Activated CD4-positive, alpha-beta T cell treated with anti-CD3 and anti-CD28 coated beads, Interleukin-2, amount 10 ng/mL, durations not matched to agents 24 days and 14 days (primary cell): ENCODE data around the gene TBX19. TPM values are rescaled to one million over a fixed set of nuclear protein-coding genes. Genes with fewer than 3 reads are reported as not detected.

Source experiments
- DNase-seq: peaks from one replicate; pipeline ENCODE4 v3.0.0; 2022
- H3K27ac Mint-ChIP-seq: one replicate; pipeline ENCODE4 v1.8.0; 2022; ENCODE audit warnings: mild to moderate bottlenecking, mixed read lengths
- H3K27me3 Mint-ChIP-seq: one replicate; pipeline ENCODE4 v1.8.0; 2022; ENCODE audit warnings: mixed read lengths
- H3K36me3 Mint-ChIP-seq: one replicate; pipeline ENCODE4 v1.8.0; 2022; ENCODE audit warnings: low read depth, mild to moderate bottlenecking, mixed read lengths
- H3K4me1 Mint-ChIP-seq: one replicate; pipeline ENCODE4 v1.8.0; 2021; ENCODE audit warnings: mixed read lengths
- H3K4me3 Mint-ChIP-seq: one replicate; pipeline ENCODE4 v1.8.0; 2022; ENCODE audit warnings: mild to moderate bottlenecking, moderate library complexity, mixed read lengths
- H3K9me3 Mint-ChIP-seq: one replicate; pipeline ENCODE4 v1.8.0; 2021; ENCODE audit warnings: mixed read lengths
- intact Hi-C: fragments of 100-400 bp; cut with micrococcal nuclease; formaldehyde crosslinking; loops from one replicate; pipeline ENCODE4 v1.15.1; 2023
- total RNA-seq: library from RNA; stranded (reverse); gene quantifications from 2 replicates; pipeline ENCODE4 v1.2.3, GENCODE V29; 2022

The TBX19 gene
- total RNA-seq, 1 donor from 2014 or later = 2.5 TPM

GRCh38 chr1:168317309-168317708, 36.6 kb downstream of the TBX19 start:
- H3K4me3 Mint-ChIP-seq = no peak overlapping the region
- no peaks in the 10 kb centered on the region for H3K27me3 Mint-ChIP-seq
- H3K27ac Mint-ChIP-seq = no peak overlapping the region
- H3K4me1 Mint-ChIP-seq = peaks cover 28% of the 10 kb centered on the region
- peaks cover 7% of the 10 kb centered on the region for H3K36me3 Mint-ChIP-seq
- peaks cover 7% of the 10 kb centered on the region for H3K9me3 Mint-ChIP-seq
- intact Hi-C loops = no loop called here
- no peak for DNase-seq

GRCh38 chr1:168319691-168320090, 39.0 kb downstream of the TBX19 start:
- Mint-ChIP-seq H3K27me3 (no peaks in the 10 kb centered on the region), H3K4me1 (peaks cover 17% of the 10 kb centered on the region), H3K9me3 (peaks cover 9% of the 10 kb centered on the region), H3K27ac (no peak overlapping the region), H3K36me3 (peaks cover 2% of the 10 kb centered on the region), H3K4me3 (no peak overlapping the region)
- intact Hi-C loops = loop anchor here (2.0 to 5.0 kb wide), 3 partner anchors 85 to 237 kb away; partner anchors contain the start of gene TIPRL
- DNase-seq = no peak

GRCh38 chr1:168320149-168320548, 39.5 kb downstream of the TBX19 start:
- Mint-ChIP-seq H3K4me3 (no peak overlapping the region), H3K4me1 (peaks cover 20% of the 10 kb centered on the region), H3K27ac (no peak overlapping the region), H3K27me3 (no peaks in the 10 kb centered on the region), H3K36me3 (peaks cover 2% of the 10 kb centered on the region), H3K9me3 (peaks cover 11% of the 10 kb centered on the region)
- DNase-seq = no peak
- intact Hi-C loops = loop anchor here (2.0 to 5.0 kb wide), 3 partner anchors 85 to 238 kb away; partner anchors contain the start of gene TIPRL

GRCh38 chr1:168320800-168321450, 40.2 kb downstream of the TBX19 start:
- H3K9me3 Mint-ChIP-seq = peaks cover 11% of the 10 kb centered on the region
- intact Hi-C loops = loop anchor here (2.0 to 5.0 kb wide), 3 partner anchors 86 to 239 kb away; partner anchors contain the start of gene TIPRL
- peaks cover 2% of the 10 kb centered on the region for H3K36me3 Mint-ChIP-seq
- peaks cover 20% of the 10 kb centered on the region for H3K4me1 Mint-ChIP-seq
- no peak overlapping the region for H3K4me3 Mint-ChIP-seq
- DNase-seq = no peak
- peak overlapping the region; percentile 58 for H3K27ac Mint-ChIP-seq
- no peaks in the 10 kb centered on the region for H3K27me3 Mint-ChIP-seq

GRCh38 chr1:168321945-168322344, 41.3 kb downstream of the TBX19 start:
- Mint-ChIP-seq H3K27me3 (no peaks in the 10 kb centered on the region), H3K4me1 (peaks cover 20% of the 10 kb centered on the region), H3K36me3 (peaks cover 2% of the 10 kb centered on the region), H3K4me3 (no peak overlapping the region), H3K9me3 (peaks cover 11% of the 10 kb centered on the region), H3K27ac (no peak overlapping the region)
- intact Hi-C loops = loop anchor here (2.0 to 5.0 kb wide), 3 partner anchors 87 to 240 kb away; partner anchors contain the start of gene TIPRL
- DNase-seq = no peak

- no peaks in the 10 kb centered on the region for H3K36me3 Mint-ChIP-seq
- H3K9me3 Mint-ChIP-seq = peaks cover 4% of the 10 kb centered on the region
- H3K27ac Mint-ChIP-seq = no peak overlapping the region
- intact Hi-C loops = loop anchor here (5.0 kb wide), 1 partner anchor 243 kb away; no protein-coding TSS in a partner anchor
- no peak for DNase-seq
- no peaks in the 10 kb centered on the region for H3K27me3 Mint-ChIP-seq
- peaks cover 13% of the 10 kb centered on the region for H3K4me1 Mint-ChIP-seq
- H3K4me3 Mint-ChIP-seq = no peak overlapping the region
Measured at GRCh38 chr1:168324745-168325425, 44.2 kb downstream of the TBX19 start.

GRCh38 chr1:168328731-168329364, 48.2 kb downstream of the TBX19 start:
- H3K9me3 Mint-ChIP-seq = peaks cover 4% of the 10 kb centered on the region
- H3K27me3 Mint-ChIP-seq = no peaks in the 10 kb centered on the region
- H3K27ac Mint-ChIP-seq = no peak overlapping the region
- intact Hi-C loops = no loop called here
- H3K4me3 Mint-ChIP-seq = no peak overlapping the region
- peaks cover 3% of the 10 kb centered on the region for H3K4me1 Mint-ChIP-seq
- no peak for DNase-seq
- H3K36me3 Mint-ChIP-seq = no peaks in the 10 kb centered on the region

- Mint-ChIP-seq H3K4me1 (no peaks in the 10 kb centered on the region), H3K27ac (no peak overlapping the region), H3K9me3 (no peaks in the 10 kb centered on the region), H3K4me3 (no peak overlapping the region), H3K27me3 (no peaks in the 10 kb centered on the region), H3K36me3 (no peaks in the 10 kb centered on the region)
- intact Hi-C loops = no loop called here
- no peak for DNase-seq
Measured at GRCh38 chr1:168330285-168330684, 49.6 kb downstream of the TBX19 start.

- no peaks in the 10 kb centered on the region for H3K27me3 Mint-ChIP-seq
- intact Hi-C loops = no loop called here
- peaks cover 3% of the 10 kb centered on the region for H3K4me1 Mint-ChIP-seq
Measured at GRCh38 chr1:168331569-168331968, 50.9 kb downstream of the TBX19 start.

GRCh38 chr1:168333562-168334276, 53.0 kb downstream of the TBX19 start:
- Mint-ChIP-seq H3K27ac (no peak overlapping the region), H3K4me3 (no peak overlapping the region), H3K27me3 (peaks cover 2% of the 10 kb centered on the region), H3K4me1 (peaks cover 6% of the 10 kb centered on the region), H3K9me3 (peaks cover 6% of the 10 kb centered on the region), H3K36me3 (peaks cover 2% of the 10 kb centered on the region)
- no peak for DNase-seq
- intact Hi-C loops = no loop called here

More at GRCh38 chr1:168331569-168331968, 50.9 kb downstream of the TBX19 start:
- DNase-seq = no peak
- H3K9me3 Mint-ChIP-seq = no peaks in the 10 kb centered on the region
- H3K4me3 Mint-ChIP-seq = no peak overlapping the region
- no peak overlapping the region for H3K27ac Mint-ChIP-seq
- no peaks in the 10 kb centered on the region for H3K36me3 Mint-ChIP-seq

GRCh38 chr1:168335500-168335899, 54.8 kb downstream of the TBX19 start:
- Mint-ChIP-seq H3K27me3 (peaks cover 2% of the 10 kb centered on the region), H3K36me3 (peaks cover 2% of the 10 kb centered on the region), H3K9me3 (peaks cover 6% of the 10 kb centered on the region), H3K4me1 (peaks cover 8% of the 10 kb centered on the region), H3K4me3 (no peak overlapping the region), H3K27ac (no peak overlapping the region)
- no peak for DNase-seq
- intact Hi-C loops = no loop called here

- Mint-ChIP-seq H3K4me3 (no peak overlapping the region), H3K9me3 (peaks cover 6% of the 10 kb centered on the region), H3K4me1 (peaks cover 33% of the 10 kb centered on the region), H3K27me3 (peaks cover 2% of the 10 kb centered on the region), H3K27ac (no peak overlapping the region), H3K36me3 (peaks cover 2% of the 10 kb centered on the region)
- intact Hi-C loops = no loop called here
- no peak for DNase-seq
Measured at GRCh38 chr1:168338589-168339503, 58.2 kb downstream of the TBX19 start.
